ENCODE results near the gene LRRC46. TPM values are rescaled to one million over a fixed set of nuclear protein-coding genes. Genes with fewer than 3 reads are reported as not detected.

Gene LRRC46
- total and polyA plus RNA-seq, 2 experiments from 2014 or later: 0.18 to 0.35 TPM

DNA sequence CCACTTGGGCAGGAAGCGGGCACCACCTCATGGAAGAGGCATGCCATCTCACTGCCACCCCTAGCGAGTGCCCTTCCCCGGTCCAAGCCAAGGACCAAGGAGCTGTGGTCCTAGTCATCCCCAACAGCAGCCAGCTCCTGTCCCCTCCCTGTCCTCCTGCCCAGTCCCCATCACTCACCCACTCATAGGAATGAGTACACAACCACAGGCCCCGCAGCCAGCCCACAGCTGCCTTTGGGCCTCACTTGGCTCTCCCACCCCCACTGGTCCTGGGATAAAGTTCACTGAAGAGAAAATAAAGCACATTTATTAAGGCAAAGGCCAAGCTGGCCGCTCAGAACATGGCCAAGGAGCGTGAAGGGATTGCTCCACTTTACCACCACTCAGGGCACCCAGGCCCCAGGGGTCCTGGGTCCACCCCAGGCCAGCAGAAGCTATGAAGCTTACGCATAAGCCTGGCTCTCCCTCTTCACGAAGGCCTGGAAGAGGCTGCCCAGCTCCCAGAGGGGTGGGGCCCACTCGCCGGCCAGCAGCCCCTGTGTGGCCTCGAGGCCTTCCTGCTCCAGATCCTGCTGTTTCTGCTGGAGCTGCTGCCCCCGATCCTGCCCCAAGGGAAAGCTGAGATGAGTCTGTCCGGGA lies 6.0 kb downstream of the LRRC46 start:
- ATAC-seq: no peak
- Histone ChIP-seq H3K9me2 (ENCODE audit: insufficient read depth) (no peaks in the 10 kb centered on the region), H3K79me2 (replicated peaks; ENCODE audit: insufficient read depth) (no peaks in the 10 kb centered on the region; the same call in 1 of the 2 replicates), H3K36me3 (ENCODE audit: insufficient read depth) (no peaks in the 10 kb centered on the region), H3K27ac (ENCODE audit: low read depth) (no peak overlapping the region), H3K4me3 (no peak overlapping the region), H4K20me1 (replicated peaks; ENCODE audit: insufficient read depth) (no peaks in the 10 kb centered on the region), H3K4me1 (ENCODE audit: insufficient read depth) (peaks cover 6% of the 10 kb centered on the region; the same call in 1 of the 2 replicates), H3K4me2 (no peak overlapping the region), H3F3A (replicated peaks; ENCODE audit: low read depth) (no peaks in the 10 kb centered on the region), H2AFZ (no peak overlapping the region), H3K27me3 (ENCODE audit: insufficient read depth) (peaks cover 4% of the 10 kb centered on the region)
- no peaks in the 10 kb centered on the region; the same call in 2 of the 3 replicates for H3K9me3 Mint-ChIP-seq
- DNase-seq (ENCODE audit: low spot score): no peak
- H3K27me3 Mint-ChIP-seq (ENCODE audit: insufficient read depth, low read depth, poor library complexity): peaks cover 28% of the 10 kb centered on the region
- H3K4me1 Mint-ChIP-seq: peaks cover 14% of the 10 kb centered on the region
- peaks cover 3% of the 10 kb centered on the region; the same call in 1 of the 3 replicates for H3K36me3 Mint-ChIP-seq (ENCODE audit: low read depth)
- H3K27ac Mint-ChIP-seq: no peak overlapping the region
- no peak overlapping the region for H3K4me3 Mint-ChIP-seq
- TF ChIP-seq CREB1 (CRISPR knock-in tag; IDR thresholded peaks at IDR 0.05; ENCODE audit: low read depth): no peak
- no peak for TF ChIP-seq ZNF114 (CRISPR knock-in tag; IDR thresholded peaks at IDR 0.05)
- TF ChIP-seq EZH2phosphoT487 (IDR thresholded peaks at IDR 0.05; ENCODE audit: unreplicated experiment): no peak
- no peak for TF ChIP-seq ZNF462 (CRISPR knock-in tag; IDR thresholded peaks at IDR 0.05)
- TF ChIP-seq ZNF331 (CRISPR knock-in tag; IDR thresholded peaks at IDR 0.05; ENCODE audit: low read depth): no peak
- TF ChIP-seq, protein P1, sequence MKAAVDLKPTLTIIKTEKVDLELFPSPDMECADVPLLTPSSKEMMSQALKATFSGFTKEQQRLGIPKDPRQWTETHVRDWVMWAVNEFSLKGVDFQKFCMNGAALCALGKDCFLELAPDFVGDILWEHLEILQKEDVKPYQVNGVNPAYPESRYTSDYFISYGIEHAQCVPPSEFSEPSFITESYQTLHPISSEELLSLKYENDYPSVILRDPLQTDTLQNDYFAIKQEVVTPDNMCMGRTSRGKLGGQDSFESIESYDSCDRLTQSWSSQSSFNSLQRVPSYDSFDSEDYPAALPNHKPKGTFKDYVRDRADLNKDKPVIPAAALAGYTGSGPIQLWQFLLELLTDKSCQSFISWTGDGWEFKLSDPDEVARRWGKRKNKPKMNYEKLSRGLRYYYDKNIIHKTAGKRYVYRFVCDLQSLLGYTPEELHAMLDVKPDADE (IDR thresholded peaks at IDR 0.05): no peak
- TF ChIP-seq, protein P2, sequence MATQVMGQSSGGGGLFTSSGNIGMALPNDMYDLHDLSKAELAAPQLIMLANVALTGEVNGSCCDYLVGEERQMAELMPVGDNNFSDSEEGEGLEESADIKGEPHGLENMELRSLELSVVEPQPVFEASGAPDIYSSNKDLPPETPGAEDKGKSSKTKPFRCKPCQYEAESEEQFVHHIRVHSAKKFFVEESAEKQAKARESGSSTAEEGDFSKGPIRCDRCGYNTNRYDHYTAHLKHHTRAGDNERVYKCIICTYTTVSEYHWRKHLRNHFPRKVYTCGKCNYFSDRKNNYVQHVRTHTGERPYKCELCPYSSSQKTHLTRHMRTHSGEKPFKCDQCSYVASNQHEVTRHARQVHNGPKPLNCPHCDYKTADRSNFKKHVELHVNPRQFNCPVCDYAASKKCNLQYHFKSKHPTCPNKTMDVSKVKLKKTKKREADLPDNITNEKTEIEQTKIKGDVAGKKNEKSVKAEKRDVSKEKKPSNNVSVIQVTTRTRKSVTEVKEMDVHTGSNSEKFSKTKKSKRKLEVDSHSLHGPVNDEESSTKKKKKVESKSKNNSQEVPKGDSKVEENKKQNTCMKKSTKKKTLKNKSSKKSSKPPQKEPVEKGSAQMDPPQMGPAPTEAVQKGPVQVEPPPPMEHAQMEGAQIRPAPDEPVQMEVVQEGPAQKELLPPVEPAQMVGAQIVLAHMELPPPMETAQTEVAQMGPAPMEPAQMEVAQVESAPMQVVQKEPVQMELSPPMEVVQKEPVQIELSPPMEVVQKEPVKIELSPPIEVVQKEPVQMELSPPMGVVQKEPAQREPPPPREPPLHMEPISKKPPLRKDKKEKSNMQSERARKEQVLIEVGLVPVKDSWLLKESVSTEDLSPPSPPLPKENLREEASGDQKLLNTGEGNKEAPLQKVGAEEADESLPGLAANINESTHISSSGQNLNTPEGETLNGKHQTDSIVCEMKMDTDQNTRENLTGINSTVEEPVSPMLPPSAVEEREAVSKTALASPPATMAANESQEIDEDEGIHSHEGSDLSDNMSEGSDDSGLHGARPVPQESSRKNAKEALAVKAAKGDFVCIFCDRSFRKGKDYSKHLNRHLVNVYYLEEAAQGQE (IDR thresholded peaks at IDR 0.05; ENCODE audit: unreplicated experiment): no peak
- TF ChIP-seq STAT1 (IDR thresholded peaks at IDR 0.05; ENCODE audit: unreplicated experiment): no peak
- no peak for TF ChIP-seq NANOG (IDR thresholded peaks at IDR 0.05; ENCODE audit: borderline replicate concordance)
- no peak for TF ChIP-seq EZH2 (IDR thresholded peaks at IDR 0.05; ENCODE audit: low read depth, unreplicated experiment)
- TF ChIP-seq POLR2AphosphoS5 (IDR thresholded peaks at IDR 0.05; ENCODE audit: low read depth): no peak
- TF ChIP-seq JUNB (IDR thresholded peaks at IDR 0.05; ENCODE audit: unreplicated experiment): no peak
- TF ChIP-seq CTCF (conservative IDR thresholded peaks at IDR 0.05; ENCODE audit: low read depth in 2 of 2): no peak

Measured in GM23338 (cell line).